Measurements from ENCODE around the gene RNF10.

- TF ChIP-seq CTCF (IDR thresholded peaks at IDR 0.05) (no peak), POLR2A (IDR thresholded peaks at IDR 0.05) (no peak)
Observed at GRCh38 chr12:120581998-120582397, 47.8 kb downstream of the RNF10 start.
